NCI-H82 treated with DMSO at 0.1 percent for 48 hours (cell line): Measurements from ENCODE around the gene NUB1.

Source experiments
- DNase-seq: peaks from one replicate; lab custom pipeline; 2025; ENCODE audit not compliant: unreplicated experiment; lab: John Stamatoyannopoulos, UW

Gene NUB1

GRCh38 chr7:151374726-151375125, 33.1 kb downstream of the NUB1 start:
- no peak for DNase-seq

- no peak for DNase-seq
Observed at GRCh38 chr7:151375530-151376217, 34.1 kb downstream of the NUB1 start.

GRCh38 chr7:151376218-151376902, 34.7 kb downstream of the NUB1 start:
- no peak for DNase-seq

GRCh38 chr7:151377406-151377805, 35.8 kb downstream of the NUB1 start:
- no peak for DNase-seq

- DNase-seq = no peak
Observed at GRCh38 chr7:151378011-151378410, 36.4 kb downstream of the NUB1 start.

GRCh38 chr7:151378496-151379192, 37.0 kb downstream of the NUB1 start:
- DNase-seq = no peak

- no peak for DNase-seq
Observed at GRCh38 chr7:151379193-151379520, 37.5 kb downstream of the NUB1 start.

GRCh38 chr7:151379534-151380198, 38.1 kb downstream of the NUB1 start:
- DNase-seq = no peak

GRCh38 chr7:151380199-151381097, 38.8 kb downstream of the NUB1 start:
- DNase-seq = no peak

GRCh38 chr7:151381098-151381347, 39.4 kb downstream of the NUB1 start:
- no peak for DNase-seq

- no peak for DNase-seq
Observed at GRCh38 chr7:151381348-151382078, 39.9 kb downstream of the NUB1 start.

GRCh38 chr7:151382079-151382885, 40.7 kb downstream of the NUB1 start:
- DNase-seq = no peak

GRCh38 chr7:151383638-151384351, 42.2 kb downstream of the NUB1 start:
- no peak for DNase-seq

- no peak for DNase-seq
Observed at GRCh38 chr7:151384352-151384697, 42.7 kb downstream of the NUB1 start.

- no peak for DNase-seq
Observed at GRCh38 chr7:151384776-151385625, 43.4 kb downstream of the NUB1 start.

- DNase-seq = no peak
Observed at GRCh38 chr7:151385626-151386300, 44.2 kb downstream of the NUB1 start.

- no peak for DNase-seq
Observed at GRCh38 chr7:151386301-151387160, 44.9 kb downstream of the NUB1 start.
